Suprapubic skin (tissue), 3 donors: Measurements from ENCODE around the gene PMF1.

ENCODE experiments used
- CTCF ChIP-seq, 2 donors: fragments of 200-600 bp in 1 of 2; fragments of 450-650 bp in 1 of 2; sonication (generic) in 1 of 2; IDR thresholded peaks; one replicate each; pipeline ENCODE4 v1.5.1; 2016 to 2019; ENCODE audit warnings: antibody characterized with exemption in 2 of 2, mild to moderate bottlenecking in 1 of 2, moderate library complexity in 1 of 2
- POLR2A ChIP-seq, 2 donors: fragments of 450-650 bp; IDR thresholded peaks; one replicate each; pipeline ENCODE4 v1.6.1; 2017; ENCODE audit warnings: antibody characterized with exemption in 2 of 2, mild to moderate bottlenecking in 2 of 2, moderate library complexity in 2 of 2

GRCh38 chr1:156177919-156178654, 34.7 kb upstream of the PMF1 start:
- TF ChIP-seq CTCF (IDR thresholded peaks at IDR 0.05) (no peak), POLR2A (IDR thresholded peaks at IDR 0.05) (no peak)
